Subcutaneous adipose tissue (tissue), 4 donors: ENCODE measurements around the gene RABL6. TPM values are rescaled to one million over a fixed set of nuclear protein-coding genes. Genes with fewer than 3 reads are reported as not detected.

Source experiments
- total RNA-seq, 4 donors: library from RNA; depleted of rRNA; stranded (reverse); fragments of >200 nt; gene quantifications; one replicate each; pipeline ENCODE4 v1.1.0, GENCODE V29; 2016
- TF ChIP-seq, protein P1 (sequence below): fragments of 450-650 bp; IDR thresholded peaks from one replicate; pipeline ENCODE4 v1.5.1; 2016; ENCODE audit warnings: low read depth, mild to moderate bottlenecking, control low read depth, antibody characterized with exemption, moderate library complexity

The RABL6 gene
- total RNA-seq, 4 donors from 2014 or later, result 29.4 to 78.2 (median 33.4) TPM

DNA sequence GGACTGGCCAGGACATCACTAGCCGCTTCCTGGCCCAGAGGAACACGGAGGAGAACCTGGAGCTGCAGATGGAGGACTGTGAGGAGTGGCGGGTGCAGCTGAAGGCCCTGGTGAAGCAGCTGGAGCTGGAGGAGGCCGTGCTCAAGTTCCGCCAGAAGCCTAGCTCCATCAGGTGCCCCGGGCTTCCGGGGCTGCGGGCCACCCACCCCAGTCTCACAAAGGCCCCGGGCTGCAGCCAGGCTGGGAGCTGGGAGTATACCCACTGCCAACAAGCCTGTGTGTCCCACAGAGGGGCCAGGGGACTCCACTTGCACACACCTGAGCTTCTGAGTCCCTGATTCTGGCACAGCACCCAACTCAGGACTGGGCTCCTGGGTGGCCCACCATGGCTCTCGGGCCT lies 1.7 kb upstream of the RABL6 start:
- TF ChIP-seq, protein P1, sequence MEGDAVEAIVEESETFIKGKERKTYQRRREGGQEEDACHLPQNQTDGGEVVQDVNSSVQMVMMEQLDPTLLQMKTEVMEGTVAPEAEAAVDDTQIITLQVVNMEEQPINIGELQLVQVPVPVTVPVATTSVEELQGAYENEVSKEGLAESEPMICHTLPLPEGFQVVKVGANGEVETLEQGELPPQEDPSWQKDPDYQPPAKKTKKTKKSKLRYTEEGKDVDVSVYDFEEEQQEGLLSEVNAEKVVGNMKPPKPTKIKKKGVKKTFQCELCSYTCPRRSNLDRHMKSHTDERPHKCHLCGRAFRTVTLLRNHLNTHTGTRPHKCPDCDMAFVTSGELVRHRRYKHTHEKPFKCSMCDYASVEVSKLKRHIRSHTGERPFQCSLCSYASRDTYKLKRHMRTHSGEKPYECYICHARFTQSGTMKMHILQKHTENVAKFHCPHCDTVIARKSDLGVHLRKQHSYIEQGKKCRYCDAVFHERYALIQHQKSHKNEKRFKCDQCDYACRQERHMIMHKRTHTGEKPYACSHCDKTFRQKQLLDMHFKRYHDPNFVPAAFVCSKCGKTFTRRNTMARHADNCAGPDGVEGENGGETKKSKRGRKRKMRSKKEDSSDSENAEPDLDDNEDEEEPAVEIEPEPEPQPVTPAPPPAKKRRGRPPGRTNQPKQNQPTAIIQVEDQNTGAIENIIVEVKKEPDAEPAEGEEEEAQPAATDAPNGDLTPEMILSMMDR, result no peak

DNA sequence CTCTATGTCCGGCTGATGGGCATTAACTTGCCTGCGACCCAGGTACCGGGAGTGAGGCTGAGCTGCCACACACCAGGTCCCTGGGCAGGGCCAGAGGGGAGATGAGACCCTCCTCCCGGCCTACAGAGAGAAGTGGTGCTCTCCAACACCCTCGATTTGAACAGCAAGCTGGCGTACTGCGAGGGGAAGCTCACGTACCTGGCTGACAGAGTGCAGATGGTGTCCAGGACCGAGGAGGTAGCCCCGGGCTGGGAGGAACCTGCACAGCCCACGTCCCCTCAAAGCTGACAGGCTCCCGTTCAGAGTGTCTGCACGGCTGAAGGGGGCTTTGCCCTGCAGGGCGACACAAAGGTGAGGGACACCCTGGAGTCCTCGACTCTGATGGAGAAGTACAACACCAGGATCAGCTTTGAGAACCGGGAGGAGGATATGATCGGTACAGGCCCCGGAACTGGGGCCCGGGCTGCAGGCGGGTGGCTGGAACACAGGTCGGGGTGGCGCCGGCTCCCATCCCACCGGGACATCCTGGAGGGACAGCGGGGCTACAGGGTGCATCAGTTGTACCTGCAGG lies 1.0 kb upstream of the RABL6 start:
- TF ChIP-seq, protein P1, result no peak

DNA sequence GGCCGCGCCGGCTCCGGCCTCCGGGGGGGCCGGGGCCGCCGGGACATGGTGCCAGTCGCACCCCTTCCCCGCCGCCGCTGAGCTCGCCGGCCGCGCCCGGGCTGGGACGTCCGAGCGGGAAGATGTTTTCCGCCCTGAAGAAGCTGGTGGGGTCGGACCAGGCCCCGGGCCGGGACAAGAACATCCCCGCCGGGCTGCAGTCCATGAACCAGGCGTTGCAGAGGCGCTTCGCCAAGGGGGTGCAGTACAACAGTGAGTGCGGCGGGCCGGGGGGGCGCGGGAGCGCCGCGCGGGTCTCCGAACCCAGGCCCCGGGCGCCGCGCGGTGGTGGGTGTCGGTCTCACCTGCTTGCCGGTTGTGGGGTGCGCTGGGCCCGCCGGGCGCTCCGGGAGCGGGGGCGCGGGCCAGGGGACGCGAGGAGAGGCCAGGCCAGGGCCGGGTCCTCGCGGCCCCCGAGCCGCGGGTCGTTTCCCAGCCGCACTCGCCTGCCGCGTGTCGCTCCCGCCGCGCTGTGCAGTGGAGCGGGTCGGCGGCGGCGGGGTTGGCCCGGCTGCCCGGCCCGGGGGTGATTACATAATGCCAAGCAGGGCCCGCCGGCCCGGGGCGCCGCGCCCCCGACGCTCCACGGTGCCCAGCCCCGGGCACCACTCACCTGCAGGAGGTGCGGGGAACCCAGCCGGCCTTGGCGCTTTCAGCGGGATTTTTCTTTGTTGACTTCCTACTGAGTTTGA lies 492 bp downstream of the RABL6 start:
- TF ChIP-seq, protein P1, result no peak

DNA sequence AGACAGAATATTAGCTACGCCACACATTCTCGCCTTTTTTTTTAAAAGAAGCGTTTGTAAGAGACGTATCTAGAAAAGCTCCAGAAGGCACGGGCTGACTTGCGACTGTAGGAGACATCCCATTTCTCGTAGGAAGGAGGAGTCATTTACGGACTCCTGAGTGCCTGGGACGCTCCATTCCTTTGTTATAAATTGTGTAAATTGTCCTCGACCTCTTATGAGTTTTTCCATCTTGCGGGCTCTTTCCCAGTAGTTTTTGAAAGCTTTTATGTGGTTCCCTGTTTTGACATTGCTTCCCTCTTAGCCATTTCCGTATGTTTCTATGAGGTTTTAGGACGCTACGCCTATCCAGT lies 1.0 kb downstream of the RABL6 start:
- TF ChIP-seq, protein P1, result no peak

DNA sequence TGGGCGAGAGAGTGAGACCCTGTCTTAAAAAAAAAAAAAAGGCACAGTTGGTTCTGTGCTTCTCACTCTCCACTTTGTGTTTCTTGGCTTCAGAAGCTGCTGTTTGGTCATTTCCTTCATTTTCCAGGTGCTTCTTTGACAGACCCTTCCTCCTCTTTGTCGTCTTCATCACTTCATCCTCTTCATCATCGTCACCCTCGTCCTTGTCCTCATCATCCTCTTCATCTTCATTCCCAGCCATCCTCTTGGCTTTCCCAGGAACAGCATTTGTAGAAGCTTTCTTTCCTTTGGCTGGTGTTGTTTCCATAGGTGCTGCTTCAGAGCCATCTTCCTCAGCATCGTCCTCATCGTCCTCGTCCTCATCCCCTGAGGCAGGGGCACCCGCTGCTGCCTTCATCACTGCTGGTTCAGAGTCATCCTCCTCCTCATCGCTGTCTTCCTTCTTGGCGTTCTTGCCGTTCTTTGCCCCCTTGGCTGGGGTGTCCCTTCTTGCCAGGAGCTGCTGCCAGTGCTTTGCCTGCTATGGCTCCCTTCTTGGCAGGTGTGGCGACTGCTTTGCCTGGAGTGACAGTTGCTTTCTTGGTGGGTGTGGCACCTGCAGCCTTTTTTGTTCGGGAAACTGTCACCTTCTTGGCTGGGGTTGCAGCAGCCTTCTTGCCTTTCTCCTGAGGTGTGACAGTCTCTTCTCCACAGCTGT lies 7.1 kb downstream of the RABL6 start:
- TF ChIP-seq, protein P1, result no peak

DNA sequence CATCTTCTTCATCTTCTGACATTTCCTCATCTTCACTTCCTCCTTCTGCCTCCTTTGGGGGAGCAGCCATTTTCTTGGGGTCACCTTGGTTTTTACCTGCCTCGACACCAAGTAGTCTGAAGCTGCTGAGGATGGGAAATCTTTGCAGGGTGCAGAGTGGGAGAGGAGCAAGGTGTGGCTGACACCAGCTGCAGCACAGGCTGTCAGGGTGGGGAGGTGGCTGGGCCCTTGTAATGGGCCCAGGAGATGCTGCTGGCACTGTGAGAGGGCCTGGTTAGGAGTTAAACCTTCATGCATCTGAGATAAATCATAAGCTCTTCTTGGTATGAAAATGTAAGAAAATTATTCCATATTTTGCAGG lies 7.7 kb downstream of the RABL6 start:
- TF ChIP-seq, protein P1, result no peak

DNA sequence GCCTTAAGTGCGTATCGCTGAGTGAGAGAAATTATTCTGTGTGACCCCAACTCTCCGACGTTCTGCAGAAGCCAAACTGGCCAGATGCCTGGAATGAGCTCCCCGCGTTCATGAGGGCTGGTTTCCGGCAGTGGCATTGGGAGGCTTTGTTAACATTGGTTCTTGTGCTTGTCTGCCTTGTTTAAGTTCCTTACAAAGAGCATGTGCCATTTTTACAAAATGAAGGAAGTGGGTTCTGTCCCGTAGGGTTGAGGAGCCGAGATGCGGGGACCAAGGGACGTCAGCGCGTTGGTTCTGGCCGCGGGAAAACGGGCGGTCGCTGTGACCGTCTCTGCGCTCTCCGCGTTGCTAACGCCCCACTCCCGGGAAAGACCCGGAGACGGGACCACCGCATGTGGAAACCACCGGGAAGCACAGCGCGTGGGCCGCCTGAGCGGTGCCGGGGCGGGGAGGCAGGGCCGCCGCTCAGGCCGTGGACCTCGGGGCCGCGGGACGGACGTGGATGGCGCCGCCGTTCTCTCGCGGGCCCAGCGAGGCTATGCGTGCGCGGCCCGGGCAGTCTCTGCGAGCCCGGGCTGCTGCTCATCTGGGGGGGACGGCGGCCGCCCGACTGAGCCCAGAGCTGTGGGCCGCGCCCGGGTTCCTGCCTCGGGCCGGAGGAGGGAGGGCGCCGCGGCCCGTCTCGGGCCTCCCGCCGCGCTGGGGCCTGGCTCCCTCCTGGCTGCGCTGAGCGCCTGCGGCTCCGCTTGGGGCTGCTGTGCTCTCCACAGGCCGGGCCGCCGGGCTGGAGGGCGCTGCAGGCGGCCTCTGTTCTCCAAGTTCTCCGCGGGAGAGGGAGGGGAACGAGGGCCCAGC lies 13.4 kb downstream of the RABL6 start:
- TF ChIP-seq, protein P1, result no peak
